ENCODE results near the gene ZNF565.

DNA sequence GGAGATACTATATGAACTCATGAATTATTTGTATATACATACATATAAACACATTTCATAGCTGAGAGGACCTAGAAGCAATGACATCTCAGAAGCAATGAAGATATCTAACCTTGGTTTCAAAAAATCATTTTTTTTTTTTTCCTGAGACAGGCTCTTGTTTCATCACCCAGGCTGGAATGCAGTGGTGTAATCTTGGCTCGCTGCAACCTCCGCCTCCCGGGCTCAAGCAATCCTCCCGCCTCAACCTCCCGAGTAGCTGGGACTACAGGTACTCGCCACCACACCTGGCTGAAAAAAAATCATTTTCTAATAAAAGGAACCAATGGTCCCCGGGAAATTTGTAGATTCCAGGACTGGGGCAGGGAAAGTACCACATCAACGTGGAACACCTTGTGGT, 4.0 kb downstream of the ZNF565 start:
- TF ChIP-seq, protein P1, sequence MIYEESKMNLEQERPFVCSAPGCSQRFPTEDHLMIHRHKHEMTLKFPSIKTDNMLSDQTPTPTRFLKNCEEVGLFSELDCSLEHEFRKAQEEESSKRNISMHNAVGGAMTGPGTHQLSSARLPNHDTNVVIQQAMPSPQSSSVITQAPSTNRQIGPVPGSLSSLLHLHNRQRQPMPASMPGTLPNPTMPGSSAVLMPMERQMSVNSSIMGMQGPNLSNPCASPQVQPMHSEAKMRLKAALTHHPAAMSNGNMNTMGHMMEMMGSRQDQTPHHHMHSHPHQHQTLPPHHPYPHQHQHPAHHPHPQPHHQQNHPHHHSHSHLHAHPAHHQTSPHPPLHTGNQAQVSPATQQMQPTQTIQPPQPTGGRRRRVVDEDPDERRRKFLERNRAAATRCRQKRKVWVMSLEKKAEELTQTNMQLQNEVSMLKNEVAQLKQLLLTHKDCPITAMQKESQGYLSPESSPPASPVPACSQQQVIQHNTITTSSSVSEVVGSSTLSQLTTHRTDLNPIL (CRISPR knock-in tag; IDR thresholded peaks at IDR 0.05; ENCODE audit: low read depth), result no peak
- TF ChIP-seq ZFP30 (CRISPR knock-in tag; IDR thresholded peaks at IDR 0.05) (no peak), ARNTL (CRISPR knock-in tag; IDR thresholded peaks at IDR 0.05; ENCODE audit: borderline replicate concordance, low read depth) (no peak), SNAI2 (CRISPR knock-in tag; IDR thresholded peaks at IDR 0.05) (no peak), ZNF8 (CRISPR knock-in tag; IDR thresholded peaks at IDR 0.05) (no peak), ISL1 (CRISPR knock-in tag; IDR thresholded peaks at IDR 0.05) (no peak), ZFP3 (CRISPR knock-in tag; IDR thresholded peaks at IDR 0.05) (no peak), PPARA (CRISPR knock-in tag; IDR thresholded peaks at IDR 0.05; ENCODE audit: borderline replicate concordance) (no peak), ZNF565 (CRISPR knock-in tag; conservative IDR thresholded peaks at IDR 0.05; ENCODE audit: low read depth) (no peak), CSDC2 (CRISPR knock-in tag; IDR thresholded peaks at IDR 0.05) (no peak), RARB (CRISPR knock-in tag; IDR thresholded peaks at IDR 0.05) (no peak)
- TF ChIP-seq, protein P2, sequence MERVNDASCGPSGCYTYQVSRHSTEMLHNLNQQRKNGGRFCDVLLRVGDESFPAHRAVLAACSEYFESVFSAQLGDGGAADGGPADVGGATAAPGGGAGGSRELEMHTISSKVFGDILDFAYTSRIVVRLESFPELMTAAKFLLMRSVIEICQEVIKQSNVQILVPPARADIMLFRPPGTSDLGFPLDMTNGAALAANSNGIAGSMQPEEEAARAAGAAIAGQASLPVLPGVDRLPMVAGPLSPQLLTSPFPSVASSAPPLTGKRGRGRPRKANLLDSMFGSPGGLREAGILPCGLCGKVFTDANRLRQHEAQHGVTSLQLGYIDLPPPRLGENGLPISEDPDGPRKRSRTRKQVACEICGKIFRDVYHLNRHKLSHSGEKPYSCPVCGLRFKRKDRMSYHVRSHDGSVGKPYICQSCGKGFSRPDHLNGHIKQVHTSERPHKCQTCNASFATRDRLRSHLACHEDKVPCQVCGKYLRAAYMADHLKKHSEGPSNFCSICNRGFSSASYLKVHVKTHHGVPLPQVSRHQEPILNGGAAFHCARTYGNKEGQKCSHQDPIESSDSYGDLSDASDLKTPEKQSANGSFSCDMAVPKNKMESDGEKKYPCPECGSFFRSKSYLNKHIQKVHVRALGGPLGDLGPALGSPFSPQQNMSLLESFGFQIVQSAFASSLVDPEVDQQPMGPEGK (CRISPR knock-in tag; IDR thresholded peaks at IDR 0.05; ENCODE audit: borderline replicate concordance), result no peak
- TF ChIP-seq, protein P3, sequence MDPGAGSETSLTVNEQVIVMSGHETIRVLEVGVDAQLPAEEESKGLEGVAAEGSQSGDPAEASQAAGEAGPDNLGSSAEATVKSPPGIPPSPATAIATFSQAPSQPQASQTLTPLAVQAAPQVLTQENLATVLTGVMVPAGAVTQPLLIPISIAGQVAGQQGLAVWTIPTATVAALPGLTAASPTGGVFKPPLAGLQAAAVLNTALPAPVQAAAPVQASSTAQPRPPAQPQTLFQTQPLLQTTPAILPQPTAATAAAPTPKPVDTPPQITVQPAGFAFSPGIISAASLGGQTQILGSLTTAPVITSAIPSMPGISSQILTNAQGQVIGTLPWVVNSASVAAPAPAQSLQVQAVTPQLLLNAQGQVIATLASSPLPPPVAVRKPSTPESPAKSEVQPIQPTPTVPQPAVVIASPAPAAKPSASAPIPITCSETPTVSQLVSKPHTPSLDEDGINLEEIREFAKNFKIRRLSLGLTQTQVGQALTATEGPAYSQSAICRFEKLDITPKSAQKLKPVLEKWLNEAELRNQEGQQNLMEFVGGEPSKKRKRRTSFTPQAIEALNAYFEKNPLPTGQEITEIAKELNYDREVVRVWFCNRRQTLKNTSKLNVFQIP (CRISPR knock-in tag; IDR thresholded peaks at IDR 0.05; ENCODE audit: borderline replicate concordance, low read depth), result no peak
- TF ChIP-seq, protein P4, sequence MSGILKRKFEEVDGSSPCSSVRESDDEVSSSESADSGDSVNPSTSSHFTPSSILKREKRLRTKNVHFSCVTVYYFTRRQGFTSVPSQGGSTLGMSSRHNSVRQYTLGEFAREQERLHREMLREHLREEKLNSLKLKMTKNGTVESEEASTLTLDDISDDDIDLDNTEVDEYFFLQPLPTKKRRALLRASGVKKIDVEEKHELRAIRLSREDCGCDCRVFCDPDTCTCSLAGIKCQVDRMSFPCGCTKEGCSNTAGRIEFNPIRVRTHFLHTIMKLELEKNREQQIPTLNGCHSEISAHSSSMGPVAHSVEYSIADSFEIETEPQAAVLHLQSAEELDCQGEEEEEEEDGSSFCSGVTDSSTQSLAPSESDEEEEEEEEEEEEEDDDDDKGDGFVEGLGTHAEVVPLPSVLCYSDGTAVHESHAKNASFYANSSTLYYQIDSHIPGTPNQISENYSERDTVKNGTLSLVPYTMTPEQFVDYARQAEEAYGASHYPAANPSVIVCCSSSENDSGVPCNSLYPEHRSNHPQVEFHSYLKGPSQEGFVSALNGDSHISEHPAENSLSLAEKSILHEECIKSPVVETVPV (CRISPR knock-in tag; IDR thresholded peaks at IDR 0.05), result no peak
